Chondrocyte (in vitro differentiated cells): ENCODE results near the gene SELENOF. TPM values are rescaled to one million over a fixed set of nuclear protein-coding genes. Genes with fewer than 3 reads are reported as not detected.

Experiments
- DNase-seq: peaks from one replicate; pipeline ENCODE4 v3.0.0; 2021; ENCODE audit warnings: mixed read lengths, low spot score
- H3K27ac Mint-ChIP-seq: one replicate; pipeline ENCODE4 v1.8.0; 2021; ENCODE audit warnings: mild to moderate bottlenecking, moderate library complexity, mixed read lengths; ENCODE audit not compliant: unreplicated experiment
- H3K27me3 Mint-ChIP-seq: 2 replicates; pipeline ENCODE4 v1.8.0; 2021; ENCODE audit warnings: low read depth, mixed read lengths
- H3K36me3 Mint-ChIP-seq: 2 replicates; pipeline ENCODE4 v1.8.0; 2021; ENCODE audit warnings: low read depth, mixed read lengths
- H3K4me1 Mint-ChIP-seq: 2 replicates; pipeline ENCODE4 v1.8.0; 2021; ENCODE audit warnings: low read depth, mild to moderate bottlenecking, mixed read lengths
- H3K4me3 Mint-ChIP-seq: one replicate; pipeline ENCODE4 v1.8.0; 2021; ENCODE audit warnings: mild to moderate bottlenecking, moderate library complexity, mixed read lengths; ENCODE audit not compliant: unreplicated experiment
- H3K9me3 Mint-ChIP-seq: 2 replicates; pipeline ENCODE4 v1.8.0; 2021; ENCODE audit warnings: low read depth, mixed read lengths
- CTCF ChIP-seq: fragments of 200-600 bp; sonication (generic); IDR thresholded peaks from 2 replicates; pipeline ENCODE4 v1.5.0; 2021; ENCODE audit warnings: antibody characterized with exemption, mild to moderate bottlenecking, moderate library complexity
- total RNA-seq: library from RNA; stranded (reverse); gene quantifications from 3 replicates; pipeline ENCODE4 v1.2.1, GENCODE V29; 2021

SELENOF gene
- total RNA-seq, 1 donor from 2014 or later: 184 TPM

GRCh38 chr1:86852782-86853408 is 61.0 kb downstream of the SELENOF start:
- H3K27ac Mint-ChIP-seq: no peak overlapping the region
- no peak overlapping the region for H3K4me3 Mint-ChIP-seq
- no peak for TF ChIP-seq CTCF
- no peak for DNase-seq
- H3K36me3 Mint-ChIP-seq: peaks cover 1% of the 10 kb centered on the region
- no peaks in the 10 kb centered on the region for H3K27me3 Mint-ChIP-seq
- no peaks in the 10 kb centered on the region for H3K4me1 Mint-ChIP-seq
- H3K9me3 Mint-ChIP-seq: no peaks in the 10 kb centered on the region

GRCh38 chr1:86852289-86852688 is 61.6 kb downstream of the SELENOF start:
- Mint-ChIP-seq H3K4me3 (no peak overlapping the region), H3K36me3 (peaks cover 1% of the 10 kb centered on the region), H3K9me3 (no peaks in the 10 kb centered on the region), H3K27ac (no peak overlapping the region), H3K27me3 (no peaks in the 10 kb centered on the region), H3K4me1 (no peaks in the 10 kb centered on the region)
- TF ChIP-seq CTCF: no peak
- no peak for DNase-seq

GRCh38 chr1:86849756-86850155 is 64.2 kb downstream of the SELENOF start:
- Mint-ChIP-seq H3K27ac (no peak overlapping the region), H3K4me3 (no peak overlapping the region), H3K27me3 (no peaks in the 10 kb centered on the region), H3K9me3 (no peaks in the 10 kb centered on the region), H3K36me3 (peaks cover 1% of the 10 kb centered on the region), H3K4me1 (peaks cover 13% of the 10 kb centered on the region)
- no peak for TF ChIP-seq CTCF
- DNase-seq: no peak

GRCh38 chr1:86848654-86849053 is 65.3 kb downstream of the SELENOF start:
- TF ChIP-seq CTCF: no peak
- no peak for DNase-seq
- peaks cover 13% of the 10 kb centered on the region for H3K4me1 Mint-ChIP-seq
- no peaks in the 10 kb centered on the region for H3K36me3 Mint-ChIP-seq
- no peak overlapping the region for H3K27ac Mint-ChIP-seq
- H3K9me3 Mint-ChIP-seq: no peaks in the 10 kb centered on the region
- H3K4me3 Mint-ChIP-seq: no peak overlapping the region
- H3K27me3 Mint-ChIP-seq: no peaks in the 10 kb centered on the region

- no peak overlapping the region for H3K4me3 Mint-ChIP-seq
Measured at GRCh38 chr1:86846164-86846647, 67.7 kb downstream of the SELENOF start.

More at GRCh38 chr1:86846164-86846647, 67.7 kb downstream of the SELENOF start:
- Mint-ChIP-seq H3K27ac (peak overlapping the region; percentile 72), H3K9me3 (no peaks in the 10 kb centered on the region), H3K27me3 (no peaks in the 10 kb centered on the region), H3K4me1 (peaks cover 13% of the 10 kb centered on the region), H3K36me3 (no peaks in the 10 kb centered on the region)
- DNase-seq: no peak
- no peak for TF ChIP-seq CTCF
